ENCODE results near the gene FAM187B. TPM values are rescaled to one million over a fixed set of nuclear protein-coding genes. Genes with fewer than 3 reads are reported as not detected.

FAM187B gene
- total and polyA plus RNA-seq, 12 donors, result 0.06 to 0.48 (median 0.16) TPM; not detected in 8

DNA sequence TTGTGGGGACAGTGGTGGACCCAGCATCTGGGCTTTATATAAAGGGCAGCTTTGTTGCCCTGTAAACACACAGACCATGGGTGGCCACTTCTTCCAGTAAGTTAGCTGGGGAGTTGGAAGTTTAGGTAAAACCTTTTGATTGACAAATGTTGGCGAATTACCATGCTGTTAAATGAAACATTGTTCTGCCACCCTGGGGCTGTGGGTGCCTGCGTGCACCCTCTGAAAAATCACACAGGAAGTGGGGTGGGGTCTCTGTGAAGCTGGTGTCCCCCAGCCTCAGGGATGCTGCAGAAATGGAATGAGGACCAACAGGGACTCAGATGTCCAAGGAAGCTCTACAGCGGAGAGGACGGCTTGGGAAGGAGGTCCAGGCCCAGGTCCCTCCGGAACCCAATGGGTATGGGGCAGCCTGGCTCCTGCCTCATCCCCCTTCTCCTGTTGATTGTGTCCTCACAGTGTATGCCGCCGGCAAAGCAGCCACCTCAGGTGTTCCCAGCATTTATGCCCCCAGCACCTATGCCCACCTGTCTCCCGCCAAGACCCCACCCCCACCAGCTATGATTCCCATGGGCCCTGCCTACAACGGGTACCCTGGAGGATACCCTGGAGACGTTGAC lies 37.5 kb upstream of the FAM187B start:
- Histone ChIP-seq H3K27ac (peak overlapping the region in 3 of 5 donors; percentile 94 to 99 (median 98)), H3K9me3 (replicated peaks in 1 of 3) (no peaks in the 10 kb centered on the region), H3K4me3 (no peak overlapping the region), H3K36me3 (replicated peaks in 1 of 2) (peaks cover 0 to 10% of the 10 kb centered on the region in 2 donors), H3K4me1 (replicated peaks in 1 of 2) (peaks cover 14 to 39% of the 10 kb centered on the region in 2 donors), H3K27me3 (no peaks in the 10 kb centered on the region)
- peak; percentile 20 to 64 (median 46) for DNase-seq
- 69 to 85% (median 78%) methylated on average over 2 to 10 of the region's 10 CpGs for WGBS, 4 donors
- TF ChIP-seq POLR2A (IDR thresholded peaks at IDR 0.05), result no peak
- TF ChIP-seq, protein P1, sequence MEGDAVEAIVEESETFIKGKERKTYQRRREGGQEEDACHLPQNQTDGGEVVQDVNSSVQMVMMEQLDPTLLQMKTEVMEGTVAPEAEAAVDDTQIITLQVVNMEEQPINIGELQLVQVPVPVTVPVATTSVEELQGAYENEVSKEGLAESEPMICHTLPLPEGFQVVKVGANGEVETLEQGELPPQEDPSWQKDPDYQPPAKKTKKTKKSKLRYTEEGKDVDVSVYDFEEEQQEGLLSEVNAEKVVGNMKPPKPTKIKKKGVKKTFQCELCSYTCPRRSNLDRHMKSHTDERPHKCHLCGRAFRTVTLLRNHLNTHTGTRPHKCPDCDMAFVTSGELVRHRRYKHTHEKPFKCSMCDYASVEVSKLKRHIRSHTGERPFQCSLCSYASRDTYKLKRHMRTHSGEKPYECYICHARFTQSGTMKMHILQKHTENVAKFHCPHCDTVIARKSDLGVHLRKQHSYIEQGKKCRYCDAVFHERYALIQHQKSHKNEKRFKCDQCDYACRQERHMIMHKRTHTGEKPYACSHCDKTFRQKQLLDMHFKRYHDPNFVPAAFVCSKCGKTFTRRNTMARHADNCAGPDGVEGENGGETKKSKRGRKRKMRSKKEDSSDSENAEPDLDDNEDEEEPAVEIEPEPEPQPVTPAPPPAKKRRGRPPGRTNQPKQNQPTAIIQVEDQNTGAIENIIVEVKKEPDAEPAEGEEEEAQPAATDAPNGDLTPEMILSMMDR (IDR thresholded peaks at IDR 0.05), result no peak
- intact Hi-C loops (cut with DNase I), result loop anchor here in 1 of 2 donors (5.0 kb wide), 1 partner anchor 124 kb away; the partner anchor contains the start of gene FXYD7

DNA sequence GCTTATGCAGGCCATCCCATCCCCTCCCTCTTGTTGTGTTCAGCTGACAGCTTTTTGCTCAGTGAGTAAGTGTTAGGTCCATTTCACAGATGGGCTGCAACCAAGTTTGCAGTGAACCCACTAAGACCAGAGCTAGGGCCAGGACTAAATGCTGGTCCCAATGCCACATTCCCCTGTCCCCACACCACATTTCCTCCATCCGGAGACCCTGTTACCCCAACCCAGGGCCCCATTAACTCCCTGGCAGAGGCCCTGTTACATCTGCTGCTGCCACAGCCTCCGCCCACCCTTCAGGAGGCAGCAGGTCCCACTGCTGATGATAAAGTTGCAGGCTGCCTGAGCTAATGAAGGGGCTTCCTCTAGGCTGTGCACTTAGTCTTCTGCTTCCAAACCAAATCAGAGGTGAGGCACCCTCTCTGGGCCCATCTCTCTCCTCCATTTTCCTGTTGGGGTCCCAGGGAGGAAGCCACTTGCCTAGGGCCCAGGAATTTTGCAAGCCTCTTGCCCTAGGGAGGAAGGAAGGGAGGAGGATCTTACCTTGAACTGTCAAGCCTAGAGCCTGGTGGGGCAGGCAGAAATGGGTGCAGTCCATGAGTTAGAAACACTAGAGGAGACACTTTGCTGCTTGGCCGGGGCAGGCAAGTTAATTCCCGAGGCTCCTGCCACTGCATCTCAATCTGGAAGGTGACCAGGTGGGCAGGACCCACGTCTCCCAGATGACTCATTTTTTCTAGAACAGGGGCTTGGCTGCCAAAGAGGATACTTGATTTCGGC lies 36.8 kb upstream of the FAM187B start:
- intact Hi-C loops (cut with DNase I), result loop anchor here in 1 of 2 donors (5.0 kb wide), 1 partner anchor 123 kb away; the partner anchor contains the start of gene FXYD7
- H3K9me3 ChIP-seq (replicated peaks in 1 of 3), result no peaks in the 10 kb centered on the region
- H3K27ac ChIP-seq, result peak overlapping the region in 3 of 5 donors; percentile 94 to 99 (median 98)
- 19 to 51% (median 46%) methylated on average over 3 to 6 of the region's 6 CpGs for WGBS, 4 donors
- peaks cover 14 to 36% of the 10 kb centered on the region in 2 donors for H3K4me1 ChIP-seq (replicated peaks in 1 of 2)
- TF ChIP-seq POLR2A (IDR thresholded peaks at IDR 0.05), result no peak
- TF ChIP-seq, protein P1 (IDR thresholded peaks at IDR 0.05), result no peak
- H3K36me3 ChIP-seq (replicated peaks in 1 of 2), result peaks cover 0 to 3% of the 10 kb centered on the region in 2 donors
- DNase-seq, result peak; percentile 59 to 81 (median 73)
- H3K27me3 ChIP-seq, result no peaks in the 10 kb centered on the region
- H3K4me3 ChIP-seq, result no peak overlapping the region

DNA sequence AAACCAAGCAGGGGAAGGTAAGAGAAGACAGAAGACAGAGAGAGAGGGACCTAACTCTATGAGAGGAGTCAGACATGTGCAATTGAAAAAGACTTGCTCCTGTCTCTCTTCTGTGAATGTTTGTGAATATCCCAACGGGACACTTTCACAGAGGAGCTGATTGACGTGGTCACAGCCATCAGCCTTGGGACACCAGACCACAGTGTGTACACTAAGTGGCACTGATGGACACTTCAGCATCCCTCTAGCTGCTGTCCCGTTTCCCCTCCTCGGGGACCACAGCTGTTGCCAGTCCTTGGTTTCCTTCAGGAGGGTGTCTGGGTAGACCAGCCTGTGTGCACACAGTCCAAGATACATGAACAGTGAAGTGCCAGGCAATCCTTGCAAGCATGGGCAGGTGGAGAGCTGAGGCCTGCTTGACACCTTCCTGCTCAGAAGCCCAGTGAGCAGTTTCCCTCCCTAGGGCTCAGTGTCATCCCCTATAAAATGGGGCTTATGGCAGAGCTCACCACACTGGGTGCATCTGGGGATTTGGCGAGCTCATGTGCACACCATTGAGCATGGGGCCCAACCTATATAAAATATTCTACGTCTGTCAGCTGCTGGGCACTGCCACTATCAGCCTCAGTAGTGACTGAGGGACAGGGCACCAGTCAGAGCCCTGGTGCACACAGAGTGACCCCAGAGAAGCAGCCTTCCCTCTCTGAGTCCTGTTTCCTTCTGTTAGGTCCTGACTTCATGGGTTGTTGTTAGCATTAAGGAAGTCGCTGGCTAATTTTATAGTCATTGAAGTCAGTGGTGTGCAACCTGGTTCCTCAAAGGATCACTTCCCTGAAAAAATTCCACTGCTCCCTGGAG lies 36.0 kb upstream of the FAM187B start:
- Histone ChIP-seq H3K27me3 (no peaks in the 10 kb centered on the region), H3K4me3 (no peak overlapping the region), H3K4me1 (replicated peaks in 1 of 2) (peaks cover 11 to 29% of the 10 kb centered on the region in 2 donors), H3K9me3 (replicated peaks in 1 of 3) (no peaks in the 10 kb centered on the region), H3K36me3 (replicated peaks in 1 of 2) (no peaks in the 10 kb centered on the region), H3K27ac (peak overlapping the region in 3 of 5 donors; percentile 94 to 99 (median 98))
- DNase-seq, result peak in 5 of 7 donors; percentile 4 to 62 (median 41)
- WGBS, 4 donors, result 64 to 72% (median 69%) methylated on average over 6 to 7 of the region's 7 CpGs
- intact Hi-C loops (cut with DNase I), result loop anchor here in 1 of 2 donors (5.0 kb wide), 1 partner anchor 122 kb away; the partner anchor contains the start of gene FXYD7
- TF ChIP-seq, protein P1 (IDR thresholded peaks at IDR 0.05), result no peak
- no peak for TF ChIP-seq POLR2A (IDR thresholded peaks at IDR 0.05)
